NCI-H2171 treated with DMSO at 0.1 percent for 48 hours (cell line): ENCODE data around the gene SERF2.
"Not testable (repeated sequence)": the region's sequence is repeated elsewhere in the genome, so short reads cannot be mapped to it uniquely, and the experiment has no call there.

ENCODE experiments used
- DNase-seq: peaks from one replicate; lab custom pipeline; 2025; lab: John Stamatoyannopoulos, UW

SERF2 gene

DNA sequence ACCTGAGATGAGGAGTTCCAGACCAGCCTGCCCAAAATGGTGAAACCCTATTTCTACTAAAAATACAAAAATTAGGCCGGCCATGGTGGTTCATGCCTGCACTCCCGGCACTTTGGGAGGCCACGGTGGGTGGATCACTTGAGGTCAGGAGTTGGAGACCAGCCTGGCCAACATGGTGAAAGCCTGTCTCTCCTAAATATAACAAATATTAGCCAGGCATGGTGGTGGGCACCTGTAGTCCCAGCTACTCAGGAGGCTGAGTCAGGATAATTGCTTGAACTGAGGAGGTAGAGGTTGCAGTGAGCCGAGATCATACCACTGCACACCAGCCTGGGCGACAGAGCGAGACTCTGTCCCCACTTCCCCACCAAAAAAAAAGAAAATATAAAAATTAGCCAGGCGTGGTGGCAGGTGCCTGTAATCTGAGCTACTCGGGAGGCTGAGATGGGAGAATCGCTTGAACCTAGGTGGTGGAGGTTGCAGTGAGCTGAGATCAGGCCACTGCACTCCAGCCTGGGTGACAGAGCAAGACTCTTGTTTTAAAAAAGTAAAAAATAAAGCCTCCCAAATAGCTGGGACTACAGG, 38.7 kb downstream of the SERF2 start:
- DNase-seq, result not testable (repeated sequence)

DNA sequence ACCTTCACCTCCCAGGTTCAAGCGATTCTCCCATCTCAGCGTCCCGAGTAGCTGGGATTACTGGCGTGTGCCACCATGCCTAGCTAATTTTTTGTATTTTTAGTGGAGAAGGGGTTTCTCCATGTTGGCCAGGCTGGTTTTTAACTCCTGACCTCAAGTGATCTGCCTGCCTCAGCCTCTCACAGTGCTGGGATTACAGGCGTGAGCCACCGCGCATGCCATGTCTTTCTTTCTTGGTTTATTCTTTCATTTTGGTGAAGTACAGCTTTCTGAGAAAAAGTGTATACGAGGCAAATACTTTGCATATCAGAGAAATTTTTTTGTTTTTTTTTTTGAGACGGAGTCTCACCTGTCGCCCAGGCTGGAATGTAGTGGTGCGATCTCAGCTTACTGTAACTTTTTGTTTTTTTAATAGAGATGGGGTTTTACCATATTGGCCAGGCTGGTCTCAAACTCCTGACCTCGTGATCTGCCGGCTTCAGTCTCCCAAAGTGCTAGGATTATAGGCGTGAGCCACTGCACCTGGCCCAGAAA, 39.5 kb downstream of the SERF2 start:
- DNase-seq, result not testable (repeated sequence)

DNA sequence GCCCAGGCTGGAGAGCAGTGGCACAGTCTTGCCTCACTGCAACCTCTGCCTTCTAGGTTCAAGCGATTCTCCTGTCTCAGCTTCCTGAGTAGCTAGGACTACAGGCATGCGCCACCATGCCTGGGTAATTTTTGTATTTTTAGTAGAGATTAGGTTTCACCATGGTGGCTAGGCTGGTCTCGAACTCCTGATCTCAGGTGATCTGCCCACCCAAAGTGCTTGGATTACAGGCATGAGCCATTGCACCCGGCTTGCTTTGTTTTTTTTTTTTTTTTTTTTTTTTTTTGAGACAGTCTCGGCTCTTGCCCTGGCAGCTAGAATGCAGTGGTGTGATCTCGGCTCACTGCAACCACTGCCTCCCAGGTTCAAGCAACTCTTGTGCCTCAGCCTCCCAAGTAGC, 40.4 kb downstream of the SERF2 start:
- not testable (repeated sequence) for DNase-seq

DNA sequence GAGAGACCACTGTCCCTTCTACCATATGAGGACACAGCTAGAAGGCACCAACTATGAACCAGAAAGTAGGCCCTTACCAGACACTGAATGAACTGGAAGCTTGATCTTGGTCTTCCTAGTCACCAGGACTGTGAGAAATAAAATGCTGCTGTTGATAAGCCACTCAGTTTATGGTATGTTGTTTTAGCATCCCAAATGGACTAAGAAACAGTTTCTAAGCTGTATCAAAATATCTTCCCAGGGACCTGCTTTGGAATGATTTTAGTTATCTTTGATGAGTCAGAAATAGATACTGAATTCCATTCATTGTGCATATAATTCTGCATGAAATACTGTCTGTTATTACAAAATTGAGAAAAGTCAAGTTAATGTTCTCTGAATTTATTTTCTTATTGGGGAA, 53.3 kb downstream of the SERF2 start:
- DNase-seq, result no peak
